K562 (cell line): ENCODE data around the gene SPCS3.

Experiments used
- CBX8 ChIP-seq: fragments of 200-600 bp; sonication (generic); IDR thresholded peaks from 2 replicates; pipeline ENCODE4 v1.6.1; 2012; ENCODE audit warnings: borderline replicate concordance, mixed run types, low read depth, mild to moderate bottlenecking, moderate library complexity, mixed read lengths, low read length, control low read depth, inconsistent platforms; ENCODE audit not compliant: poor library complexity, severe bottlenecking; ENCODE audit errors: extremely low read depth
- CC2D1A ChIP-seq: fragments of 450-650 bp; IDR thresholded peaks from 2 replicates; pipeline ENCODE4 v1.6.1; 2017; ENCODE audit warnings: mild to moderate bottlenecking
- CTCF ChIP-seq, 3 experiments: IDR thresholded peaks in 2 of 3; conservative IDR thresholded peaks in 1 of 3; 2 replicates each; pipeline ENCODE4 v1.5.1; 2011 to 2012; ENCODE audit warnings: low read length in 3 of 3, mild to moderate bottlenecking in 3 of 3, control low read depth in 2 of 3, improper control_type of control experiment in 1 of 3, inconsistent platforms in 1 of 3, low read depth in 1 of 3, mixed read lengths in 1 of 3, moderate library complexity in 1 of 3; ENCODE audit not compliant: insufficient read depth in 2 of 3

- TF ChIP-seq CBX8: no peak
- no peak for TF ChIP-seq CC2D1A
- no peak for TF ChIP-seq CTCF (IDR thresholded peaks at IDR 0.05 in 2 of 3, conservative IDR thresholded peaks at IDR 0.05 in 1 of 3; ENCODE audit: insufficient read depth in 2 of 3, low read depth in 1 of 3, low read length in 3 of 3)
Measured at GRCh38 chr4:176343286-176343685, 23.5 kb downstream of the SPCS3 start.
